KMS-11 (cell line): ENCODE measurements around the gene CNOT1.
A peak's percentile ranks its signal among the peaks of the same experiment; 100 is the strongest.

Source experiments
- H2AFZ ChIP-seq: fragments of 200-600 bp; sonication (generic); 2 replicates; pipeline ENCODE4 v1.6.1; 2016; ENCODE audit warnings: antibody characterized with exemption, mixed run types, low read depth
- H3K27ac ChIP-seq: fragments of 200-600 bp; sonication (generic); 2 replicates; pipeline ENCODE4 v1.6.1; 2016; ENCODE audit warnings: mild to moderate bottlenecking, mixed run types
- H3K27me3 ChIP-seq: fragments of 200-600 bp; sonication (generic); 2 replicates; pipeline ENCODE4 v1.6.1; 2017; ENCODE audit warnings: mild to moderate bottlenecking, low read depth, mixed run types, moderate library complexity; ENCODE audit not compliant: insufficient read depth
- H3K36me3 ChIP-seq: fragments of 200-600 bp; sonication (generic); 2 replicates; pipeline ENCODE4 v1.6.1; 2017; ENCODE audit warnings: mild to moderate bottlenecking, mixed run types; ENCODE audit not compliant: insufficient read depth
- H3K4me1 ChIP-seq: fragments of 200-600 bp; sonication (generic); 2 replicates; pipeline ENCODE4 v1.6.1; 2016; ENCODE audit warnings: mild to moderate bottlenecking, low read depth, mixed run types; ENCODE audit not compliant: poor library complexity, severe bottlenecking
- H3K4me2 ChIP-seq: fragments of 200-600 bp; sonication (generic); 2 replicates; pipeline ENCODE4 v1.7.0; 2016; ENCODE audit warnings: mild to moderate bottlenecking, mixed run types
- H3K4me3 ChIP-seq: fragments of 200-600 bp; sonication (generic); IDR thresholded peaks from 2 replicates; pipeline ENCODE4 v1.6.1; 2017; ENCODE audit warnings: low read depth, low read length, mixed read lengths; ENCODE audit not compliant: insufficient read depth
- H3K79me2 ChIP-seq: fragments of 200-600 bp; sonication (generic); 2 replicates; pipeline ENCODE4 v1.6.1; 2016; ENCODE audit warnings: low read depth, mixed run types; ENCODE audit not compliant: insufficient read depth
- H3K9ac ChIP-seq: fragments of 200-600 bp; sonication (generic); 2 replicates; pipeline ENCODE4 v1.6.1; 2016; ENCODE audit warnings: mild to moderate bottlenecking, mixed run types
- H4K20me1 ChIP-seq: fragments of 200-600 bp; sonication (generic); 2 replicates; pipeline ENCODE4 v1.6.1; 2016; ENCODE audit warnings: mild to moderate bottlenecking, mixed run types; ENCODE audit not compliant: insufficient read depth
- CTCF ChIP-seq: fragments of 200-600 bp; sonication (generic); conservative IDR thresholded peaks from 2 replicates; pipeline ENCODE4 v1.6.1; 2017; ENCODE audit warnings: low read depth, mild to moderate bottlenecking, antibody characterized with exemption, low read length, moderate library complexity, mixed read lengths

Gene CNOT1

GRCh38 chr16:58516768-58517107, 112.9 kb downstream of the CNOT1 start:
- Histone ChIP-seq H3K79me2 (peaks cover 34% of the 10 kb centered on the region), H3K4me1 (peaks cover 52% of the 10 kb centered on the region), H3K9ac (no peak overlapping the region), H3K4me2 (peak overlapping the region; percentile 59), H3K36me3 (peaks cover 17% of the 10 kb centered on the region; the same call in 1 of the 2 replicates), H3K27ac (no peak overlapping the region; the same call in 1 of the 2 replicates), H4K20me1 (no peaks in the 10 kb centered on the region), H2AFZ (no peak overlapping the region), H3K27me3 (no peaks in the 10 kb centered on the region), H3K4me3 (no peak overlapping the region)
- no peak for TF ChIP-seq CTCF

GRCh38 chr16:58515871-58516767, 113.5 kb downstream of the CNOT1 start:
- peak overlapping the region; percentile 59 for H3K4me2 ChIP-seq
- no peak overlapping the region for H3K4me3 ChIP-seq
- H3K27me3 ChIP-seq: no peaks in the 10 kb centered on the region
- H3K36me3 ChIP-seq: peaks cover 17% of the 10 kb centered on the region; the same call in 1 of the 2 replicates
- H3K4me1 ChIP-seq: peaks cover 56% of the 10 kb centered on the region
- H3K79me2 ChIP-seq: peaks cover 34% of the 10 kb centered on the region
- H3K9ac ChIP-seq: peak overlapping the region; percentile 70
- H2AFZ ChIP-seq: peak overlapping the region; percentile 41
- H3K27ac ChIP-seq: peak overlapping the region; percentile 58
- no peak for TF ChIP-seq CTCF
- H4K20me1 ChIP-seq: no peaks in the 10 kb centered on the region

- H3K9ac ChIP-seq: peak within 1 kb of the TSS; percentile 70
- H3K27me3 ChIP-seq: no peaks in the 10 kb centered on the region
- peaks cover 56% of the 10 kb centered on the region for H3K4me1 ChIP-seq
These were observed 114.3 kb downstream of the CNOT1 start, which contains the start of gene SETD6 for GRCh38 chr16:58515125-58515870. SETD6 (plus strand) TSS chr16:58515517; CDS start chr16:58515538, 21 bp downstream.

More at GRCh38 chr16:58515125-58515870, 114.3 kb downstream of the CNOT1 start, which contains the start of gene SETD6:
- H3K36me3 ChIP-seq: peaks cover 10% of the 10 kb centered on the region; the same call in 1 of the 2 replicates
- H3K79me2 ChIP-seq: peaks cover 34% of the 10 kb centered on the region
- H3K4me3 ChIP-seq: no peak within 1 kb of the TSS
- no peaks in the 10 kb centered on the region for H4K20me1 ChIP-seq
- peak within 1 kb of the TSS; percentile 58 for H3K27ac ChIP-seq
- H2AFZ ChIP-seq: peak within 1 kb of the TSS; percentile 41
- peak within 1 kb of the TSS; percentile 63 for H3K4me2 ChIP-seq
- no peak for TF ChIP-seq CTCF
